Astrocyte (in vitro differentiated cells and primary cell): ENCODE data around the gene FMN1. TPM values are rescaled to one million over a fixed set of nuclear protein-coding genes. Genes with fewer than 3 reads are reported as not detected.

ENCODE experiments used
- DNase-seq: peaks from one replicate; pipeline ENCODE4 v3.0.0-alpha.2; 2010; ENCODE audit warnings: low read depth
- FAIRE-seq: peaks from 2 replicates; lab custom pipeline; 2011; peaks lifted over from hg19 to GRCh38; lab: Jason Lieb, UNC
- H2AFZ ChIP-seq: 2 replicates; pipeline ENCODE4 v1.6.0; 2012; ENCODE audit warnings: low read depth, low read length, inconsistent platforms
- H3K27ac ChIP-seq: 2 replicates; pipeline ENCODE4 v1.5.1; 2011; ENCODE audit warnings: low read depth, low read length, inconsistent platforms
- H3K27me3 ChIP-seq: 2 replicates; pipeline ENCODE4 v1.6.0; 2011; ENCODE audit warnings: low read length, inconsistent platforms; ENCODE audit not compliant: insufficient read depth
- H3K36me3 ChIP-seq: 2 replicates; pipeline ENCODE4 v1.5.1; 2011; ENCODE audit warnings: low read length, inconsistent platforms; ENCODE audit not compliant: insufficient read depth
- H3K4me1 ChIP-seq: 2 replicates; pipeline ENCODE4 v1.5.1; 2011; ENCODE audit warnings: low read length, inconsistent platforms; ENCODE audit not compliant: insufficient read depth
- H3K4me2 ChIP-seq: 2 replicates; pipeline ENCODE4 v1.6.0; 2012; ENCODE audit warnings: low read length, inconsistent platforms
- H3K4me3 ChIP-seq: 2 replicates; pipeline ENCODE4 v1.5.1; 2011; ENCODE audit warnings: low read depth, mild to moderate bottlenecking, low read length, inconsistent platforms; ENCODE audit not compliant: insufficient read depth
- H3K79me2 ChIP-seq: 2 replicates; pipeline ENCODE4 v1.6.0; 2012; ENCODE audit warnings: mild to moderate bottlenecking, low read length, inconsistent platforms; ENCODE audit not compliant: insufficient read depth
- H3K9ac ChIP-seq: 2 replicates; pipeline ENCODE4 v1.6.0; 2012; ENCODE audit warnings: mild to moderate bottlenecking, low read length, inconsistent platforms
- H3K9me3 ChIP-seq: 2 replicates; pipeline ENCODE4 v1.5.1; 2012; ENCODE audit warnings: low read depth, mild to moderate bottlenecking, low read length, inconsistent platforms; ENCODE audit not compliant: insufficient read depth
- H4K20me1 ChIP-seq: 2 replicates; pipeline ENCODE4 v1.6.0; 2012; ENCODE audit warnings: low read length, inconsistent platforms; ENCODE audit not compliant: insufficient read depth
- H3K27ac Mint-ChIP-seq: one replicate; pipeline ENCODE4 v1.8.0; 2021; ENCODE audit warnings: mild to moderate bottlenecking, mixed read lengths; ENCODE audit not compliant: unreplicated experiment
- H3K27me3 Mint-ChIP-seq: one replicate; pipeline ENCODE4 v1.8.0; 2021; ENCODE audit warnings: low read depth, mixed read lengths; ENCODE audit not compliant: unreplicated experiment
- H3K36me3 Mint-ChIP-seq: one replicate; pipeline ENCODE4 v1.8.0; 2021; ENCODE audit warnings: low read depth, mixed read lengths; ENCODE audit not compliant: unreplicated experiment
- H3K4me1 Mint-ChIP-seq: one replicate; pipeline ENCODE4 v1.8.0; 2021; ENCODE audit warnings: low read depth, mixed read lengths; ENCODE audit not compliant: unreplicated experiment
- H3K4me3 Mint-ChIP-seq: one replicate; pipeline ENCODE4 v1.8.0; 2021; ENCODE audit warnings: mild to moderate bottlenecking, moderate library complexity, mixed read lengths; ENCODE audit not compliant: unreplicated experiment
- H3K9me3 Mint-ChIP-seq: one replicate; pipeline ENCODE4 v1.8.0; 2021; ENCODE audit warnings: mild to moderate bottlenecking, mixed read lengths; ENCODE audit not compliant: unreplicated experiment
- EZH2 ChIP-seq: IDR thresholded peaks from 2 replicates; pipeline ENCODE4 v1.6.1; 2012; ENCODE audit warnings: mild to moderate bottlenecking, low read length, inconsistent platforms; ENCODE audit not compliant: insufficient read depth
- total RNA-seq: library from RNA; stranded (reverse); gene quantifications from 2 replicates; pipeline ENCODE4 v1.2.1, GENCODE V29; 2021
- TF ChIP-seq, protein P1 (sequence below): IDR thresholded peaks from 2 replicates; pipeline ENCODE4 v1.5.1; 2011; ENCODE audit warnings: low read depth, mild to moderate bottlenecking, inconsistent platforms, low read length, moderate library complexity; ENCODE audit not compliant: insufficient read depth

The FMN1 gene
- total RNA-seq, 1 donor from 2014 or later = 5.3 TPM

DNA sequence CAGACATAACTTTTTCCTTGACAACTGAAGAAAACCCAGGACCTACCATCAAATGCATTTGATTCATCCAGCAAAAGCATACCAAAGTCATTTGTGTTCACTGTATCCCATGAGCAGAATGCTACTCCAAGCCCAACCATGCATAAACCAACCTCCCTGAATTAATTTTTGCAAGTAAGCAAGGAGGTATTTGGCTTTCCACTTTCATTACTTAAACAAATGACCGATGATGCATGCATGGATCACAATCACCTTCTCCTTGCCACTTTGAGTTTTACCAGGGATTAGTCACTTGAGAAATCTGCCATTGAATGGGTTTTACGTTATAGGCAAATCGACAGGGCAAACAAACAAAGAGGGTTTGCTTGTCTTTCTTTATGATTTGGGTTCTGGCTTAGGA, 214.8 kb downstream of the FMN1 start:
- Histone ChIP-seq H3K4me3 (no peak overlapping the region), H3K4me2 (peak overlapping the region; percentile 55)
- H3K4me3 Mint-ChIP-seq = no peak overlapping the region

DNA sequence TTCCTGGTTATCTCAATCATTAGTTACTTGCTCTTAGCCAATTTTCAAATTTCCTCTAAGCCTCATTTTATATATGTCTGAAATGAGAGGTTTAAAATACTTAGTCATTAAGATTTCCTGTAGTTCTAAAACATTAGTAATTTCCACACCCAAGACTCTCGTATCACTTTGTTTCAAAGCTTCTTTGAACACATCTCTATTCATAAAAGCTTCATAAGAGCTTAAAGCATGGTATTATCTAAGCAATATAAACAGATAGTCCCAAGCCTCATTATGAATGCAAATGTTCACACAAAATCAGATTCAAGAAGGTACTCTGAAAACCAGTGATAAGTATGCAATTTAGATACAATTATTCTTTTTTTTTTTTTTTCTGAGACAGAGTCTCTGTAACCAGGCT, 217.0 kb downstream of the FMN1 start:
- DNase-seq (no peak), FAIRE-seq (no peak)
- Histone ChIP-seq H2AFZ (no peak overlapping the region), H4K20me1 (no peaks in the 10 kb centered on the region), H3K9me3 (no peaks in the 10 kb centered on the region), H3K79me2 (no peaks in the 10 kb centered on the region), H3K36me3 (no peaks in the 10 kb centered on the region), H3K27me3 (no peaks in the 10 kb centered on the region), H3K9ac (no peak overlapping the region), H3K27ac (no peak overlapping the region), H3K4me1 (peaks cover 8% of the 10 kb centered on the region), H3K4me2 (no peak overlapping the region), H3K4me3 (no peak overlapping the region)
- no peaks in the 10 kb centered on the region for H3K27me3 Mint-ChIP-seq
- H3K36me3 Mint-ChIP-seq = no peaks in the 10 kb centered on the region
- H3K9me3 Mint-ChIP-seq = peaks cover 4% of the 10 kb centered on the region
- no peak for TF ChIP-seq EZH2
- TF ChIP-seq, protein P1, sequence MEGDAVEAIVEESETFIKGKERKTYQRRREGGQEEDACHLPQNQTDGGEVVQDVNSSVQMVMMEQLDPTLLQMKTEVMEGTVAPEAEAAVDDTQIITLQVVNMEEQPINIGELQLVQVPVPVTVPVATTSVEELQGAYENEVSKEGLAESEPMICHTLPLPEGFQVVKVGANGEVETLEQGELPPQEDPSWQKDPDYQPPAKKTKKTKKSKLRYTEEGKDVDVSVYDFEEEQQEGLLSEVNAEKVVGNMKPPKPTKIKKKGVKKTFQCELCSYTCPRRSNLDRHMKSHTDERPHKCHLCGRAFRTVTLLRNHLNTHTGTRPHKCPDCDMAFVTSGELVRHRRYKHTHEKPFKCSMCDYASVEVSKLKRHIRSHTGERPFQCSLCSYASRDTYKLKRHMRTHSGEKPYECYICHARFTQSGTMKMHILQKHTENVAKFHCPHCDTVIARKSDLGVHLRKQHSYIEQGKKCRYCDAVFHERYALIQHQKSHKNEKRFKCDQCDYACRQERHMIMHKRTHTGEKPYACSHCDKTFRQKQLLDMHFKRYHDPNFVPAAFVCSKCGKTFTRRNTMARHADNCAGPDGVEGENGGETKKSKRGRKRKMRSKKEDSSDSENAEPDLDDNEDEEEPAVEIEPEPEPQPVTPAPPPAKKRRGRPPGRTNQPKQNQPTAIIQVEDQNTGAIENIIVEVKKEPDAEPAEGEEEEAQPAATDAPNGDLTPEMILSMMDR = no peak
- no peaks in the 10 kb centered on the region for H3K4me1 Mint-ChIP-seq
- H3K4me3 Mint-ChIP-seq = no peak overlapping the region
- H3K27ac Mint-ChIP-seq = no peak overlapping the region

More for the DNA sequence above, 214.8 kb downstream of the FMN1 start:
- Histone ChIP-seq H3K27ac (peak overlapping the region; percentile 89), H3K9me3 (no peaks in the 10 kb centered on the region), H3K36me3 (no peaks in the 10 kb centered on the region), H2AFZ (no peak overlapping the region), H3K79me2 (no peaks in the 10 kb centered on the region), H4K20me1 (no peaks in the 10 kb centered on the region), H3K27me3 (no peaks in the 10 kb centered on the region), H3K9ac (peak overlapping the region; percentile 66), H3K4me1 (peaks cover 8% of the 10 kb centered on the region)
- no peaks in the 10 kb centered on the region for H3K27me3 Mint-ChIP-seq
- DNase-seq (peak; percentile 100), FAIRE-seq (peak; percentile 98)
- peaks cover 4% of the 10 kb centered on the region for H3K9me3 Mint-ChIP-seq
- no peak for TF ChIP-seq EZH2
- TF ChIP-seq, protein P1 = no peak
- no peaks in the 10 kb centered on the region for H3K4me1 Mint-ChIP-seq
- H3K27ac Mint-ChIP-seq = no peak overlapping the region
- no peaks in the 10 kb centered on the region for H3K36me3 Mint-ChIP-seq

DNA sequence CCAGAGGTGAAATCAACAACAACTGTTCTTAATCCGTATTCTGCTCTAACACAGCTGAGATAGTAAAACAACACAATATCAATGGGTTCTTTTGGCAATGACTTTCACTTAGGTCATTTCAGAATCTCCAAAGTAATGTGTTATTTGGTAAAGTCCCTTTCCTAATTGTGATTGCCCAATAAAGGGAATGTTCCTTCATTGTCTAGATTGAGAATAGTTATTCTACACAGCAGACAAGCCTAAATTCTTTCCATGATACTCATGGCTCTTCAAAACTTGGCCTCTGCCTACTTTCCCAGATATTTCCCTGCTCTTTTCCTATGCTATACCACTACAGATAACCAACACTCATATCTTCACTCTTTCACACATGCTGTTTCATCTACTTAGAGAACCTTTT, 219.8 kb downstream of the FMN1 start:
- no peak overlapping the region for H3K9ac ChIP-seq
- FAIRE-seq = peak; percentile 85
- no peak for TF ChIP-seq EZH2
- TF ChIP-seq, protein P1 = no peak

More for the DNA sequence above, 219.8 kb downstream of the FMN1 start:
- peak; percentile 84 for DNase-seq
- Histone ChIP-seq H3K4me2 (no peak overlapping the region), H3K36me3 (no peaks in the 10 kb centered on the region), H3K4me1 (peaks cover 3% of the 10 kb centered on the region), H3K4me3 (no peak overlapping the region), H2AFZ (no peak overlapping the region), H3K27ac (no peak overlapping the region), H3K27me3 (no peaks in the 10 kb centered on the region), H4K20me1 (no peaks in the 10 kb centered on the region), H3K79me2 (no peaks in the 10 kb centered on the region), H3K9me3 (no peaks in the 10 kb centered on the region)
- H3K27me3 Mint-ChIP-seq = no peaks in the 10 kb centered on the region
- peak overlapping the region; percentile 5 for H3K27ac Mint-ChIP-seq
- peaks cover 2% of the 10 kb centered on the region for H3K9me3 Mint-ChIP-seq
- no peak overlapping the region for H3K4me3 Mint-ChIP-seq
- H3K4me1 Mint-ChIP-seq = no peaks in the 10 kb centered on the region
- no peaks in the 10 kb centered on the region for H3K36me3 Mint-ChIP-seq
